Stimulated activated CD8-positive, alpha-beta memory T cell treated with anti-CD3 and anti-CD28 coated beads, Interleukin-15, amount 100 ng/mL, for 48 hours (primary cell): ENCODE data around the gene LYPD6.
"Not testable (repeated sequence)": the region's sequence is repeated elsewhere in the genome, so short reads cannot be mapped to it uniquely, and the experiment has no call there.

Source experiments
- DNase-seq, 2 donors: peaks; one replicate each; pipeline ENCODE4 v3.0.0-alpha.2; 2020; ENCODE audit warnings: low read depth in 2 of 2

LYPD6 gene, protein sequence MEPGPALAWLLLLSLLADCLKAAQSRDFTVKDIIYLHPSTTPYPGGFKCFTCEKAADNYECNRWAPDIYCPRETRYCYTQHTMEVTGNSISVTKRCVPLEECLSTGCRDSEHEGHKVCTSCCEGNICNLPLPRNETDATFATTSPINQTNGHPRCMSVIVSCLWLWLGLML

GRCh38 chr2:149330127-149331022 is at the start of gene LYPD6:
Gene LYPD6 (plus strand): TSS chr2:149330587. CDS start chr2:149437709, 107,122 bp downstream.
- DNase-seq = no peak

DNA sequence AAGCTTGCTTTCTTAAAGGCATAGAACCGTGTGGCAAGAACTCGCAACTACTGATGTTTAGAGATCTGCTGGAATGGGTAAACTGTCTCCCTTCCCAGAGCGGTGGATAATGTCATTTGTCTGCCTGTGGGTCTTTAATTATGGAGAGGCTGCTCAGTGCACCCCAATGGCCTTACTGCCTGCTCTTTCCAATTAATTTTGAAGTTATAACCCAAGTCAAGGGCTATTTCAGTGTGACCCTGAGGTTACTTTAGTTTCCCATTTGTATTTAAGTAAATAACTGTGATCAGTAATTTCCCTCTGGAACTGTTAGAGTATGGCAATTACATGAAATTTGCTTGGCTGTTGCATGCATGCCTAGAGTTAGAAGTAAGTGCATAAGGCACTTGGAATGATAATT is 48.9 kb upstream of the LYPD6 start:
- DNase-seq = no peak

DNA sequence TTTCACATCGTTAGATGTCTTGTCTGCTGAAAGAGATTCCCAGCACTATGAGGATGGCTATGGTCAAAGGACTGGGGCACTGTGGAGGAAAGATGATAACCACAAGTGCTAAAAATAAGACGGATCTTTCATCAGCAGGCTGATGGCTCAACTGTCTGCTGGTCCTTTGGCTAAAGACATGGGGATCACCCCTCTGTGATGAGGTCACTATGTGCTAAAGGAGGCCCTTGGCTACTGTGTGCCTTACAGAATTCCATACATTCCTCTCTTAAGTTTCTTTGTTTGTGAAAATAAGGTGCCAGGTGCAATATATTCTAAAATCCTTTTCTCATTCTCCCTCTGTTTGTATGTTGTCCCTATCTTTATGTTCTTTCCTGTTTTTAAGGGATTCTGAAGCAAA is 39.7 kb upstream of the LYPD6 start:
- no peak for DNase-seq

- DNase-seq = no peak
These were observed 38.5 kb upstream of the LYPD6 start for GRCh38 chr2:149291881-149292280.

DNA sequence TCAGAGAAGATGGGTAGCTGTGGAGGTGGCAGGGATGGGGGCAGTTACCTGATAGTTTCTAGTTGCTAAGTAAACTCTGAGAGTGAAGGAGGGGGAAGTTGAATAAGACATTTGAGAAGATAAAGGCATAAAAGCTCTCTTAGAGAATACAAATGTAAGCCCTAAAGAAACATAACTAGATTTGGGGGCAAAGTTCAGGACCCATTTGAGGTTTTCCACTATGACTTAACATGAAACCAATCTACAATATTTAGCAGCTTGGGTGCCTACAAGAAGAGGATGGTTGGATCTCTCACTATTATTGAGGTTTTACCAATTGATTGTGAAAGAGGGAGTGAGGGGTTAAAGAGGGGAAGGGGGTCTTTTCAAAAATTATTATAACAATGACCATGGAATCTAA is 34.4 kb upstream of the LYPD6 start:
- DNase-seq = no peak

GRCh38 chr2:149307014-149307413 is 23.4 kb upstream of the LYPD6 start:
- no peak for DNase-seq

GRCh38 chr2:149310349-149310748 is 20.0 kb upstream of the LYPD6 start:
- DNase-seq = no peak

GRCh38 chr2:149312039-149312438 is 18.3 kb upstream of the LYPD6 start:
- DNase-seq = no peak

DNA sequence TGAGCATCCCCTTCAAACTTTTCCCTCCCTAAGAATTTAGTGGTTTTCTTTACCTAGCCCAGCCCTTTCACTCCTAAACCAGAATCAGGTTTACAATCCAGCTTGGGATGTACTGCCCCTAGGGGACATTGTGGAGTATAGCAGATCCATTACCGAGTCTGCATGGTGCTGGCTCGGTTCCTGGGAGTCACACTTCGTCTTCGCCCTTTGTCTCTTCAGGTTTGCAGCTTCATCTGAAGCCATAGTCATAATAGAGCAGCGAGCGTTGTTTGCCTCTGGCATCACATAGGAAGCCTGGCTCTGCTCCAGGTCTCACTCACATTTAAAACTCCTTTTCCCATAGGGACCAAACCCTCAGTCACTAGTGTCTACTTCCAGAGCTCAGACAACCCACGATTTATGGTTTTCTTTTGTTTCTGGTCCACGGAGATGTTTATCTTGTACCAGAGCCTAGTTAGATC is 16.8 kb upstream of the LYPD6 start:
- no peak for DNase-seq

GRCh38 chr2:149314687-149315086 is 15.7 kb upstream of the LYPD6 start:
- DNase-seq = no peak

- no peak for DNase-seq
These were observed 14.9 kb upstream of the LYPD6 start for GRCh38 chr2:149315461-149315860.

DNA sequence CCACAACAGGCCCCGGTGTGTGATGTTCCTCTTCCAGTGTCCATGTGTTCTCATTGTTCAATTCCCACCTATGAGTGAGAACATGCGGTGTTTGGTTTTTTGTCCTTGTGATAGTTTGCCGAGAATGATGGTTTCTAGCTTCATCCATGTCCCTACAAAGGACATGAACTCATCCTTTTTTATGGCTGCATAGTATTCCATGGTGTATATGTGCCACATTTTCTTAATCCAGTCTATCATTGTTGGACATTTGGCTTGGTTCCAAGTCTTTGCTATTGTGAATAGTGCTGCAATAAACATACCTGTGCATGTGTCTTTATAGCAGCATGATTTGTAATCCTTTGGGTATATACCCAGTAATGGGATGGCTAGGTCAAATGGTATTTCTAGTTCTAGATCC is 11.8 kb upstream of the LYPD6 start:
- DNase-seq = not testable (repeated sequence)

GRCh38 chr2:149320362-149320761 is 10.0 kb upstream of the LYPD6 start:
- DNase-seq = no peak

GRCh38 chr2:149329068-149329467 is 1.3 kb upstream of the LYPD6 start:
- DNase-seq = no peak

GRCh38 chr2:149329489-149330126 is 779 bp upstream of the LYPD6 start:
- DNase-seq = no peak

DNA sequence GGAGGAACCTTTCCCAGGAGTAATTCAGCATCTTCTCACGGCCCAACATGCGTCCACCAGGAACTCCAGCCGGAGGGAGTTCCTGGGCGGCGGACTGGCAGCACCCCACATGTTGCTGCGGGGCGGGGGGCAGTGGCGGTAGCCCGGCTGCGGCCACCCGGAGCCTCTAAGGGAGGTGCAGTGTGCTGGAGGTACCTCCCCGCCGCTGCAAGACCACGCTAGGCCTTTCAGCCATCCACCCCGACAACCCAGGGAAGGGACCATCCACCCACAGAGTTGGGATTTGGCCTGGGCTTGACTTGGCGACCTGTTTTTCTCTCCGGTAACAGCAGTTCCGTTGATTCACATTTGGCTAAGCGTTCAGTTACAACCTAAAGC is 625 bp downstream of the LYPD6 start:
- DNase-seq = no peak

DNA sequence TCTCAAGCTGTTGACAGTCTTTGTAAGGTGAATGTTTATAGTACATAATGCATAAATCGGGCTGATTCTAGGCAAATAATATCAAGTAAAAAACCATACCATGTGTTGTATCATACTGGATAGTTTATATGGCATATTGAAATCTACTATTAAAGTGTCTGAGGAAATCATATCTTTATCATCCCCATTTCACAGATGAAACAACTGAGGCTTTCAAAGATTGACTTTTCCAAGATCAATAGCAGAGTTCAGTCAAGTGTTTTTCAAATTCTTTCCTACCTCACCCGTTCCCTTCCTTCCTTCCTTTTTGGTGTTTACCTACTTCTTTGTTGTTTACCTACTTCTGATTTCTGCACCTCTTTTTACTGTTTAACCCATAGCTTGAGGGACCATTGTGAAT is 2.0 kb downstream of the LYPD6 start:
- DNase-seq = no peak

GRCh38 chr2:149333636-149334035 is 3.2 kb downstream of the LYPD6 start:
- DNase-seq = no peak

DNA sequence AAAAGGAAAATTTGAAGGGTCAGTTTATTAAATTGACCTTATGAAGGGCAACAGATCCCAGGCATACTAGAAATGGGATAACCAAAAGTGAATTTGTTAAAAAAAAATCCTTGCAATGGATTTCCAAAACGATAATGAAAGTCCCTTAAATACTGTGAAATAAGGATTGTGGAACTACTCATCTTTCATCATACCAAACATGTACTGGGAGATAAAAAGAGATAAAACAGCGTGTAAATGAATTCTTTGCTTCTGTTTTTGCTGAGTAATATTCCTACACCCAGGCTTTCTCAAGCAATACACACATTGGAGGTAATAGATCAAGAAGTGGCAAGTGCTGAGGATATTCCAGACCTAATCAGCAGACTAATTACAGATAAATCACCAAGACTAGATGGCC is 3.8 kb downstream of the LYPD6 start:
- DNase-seq = no peak

GRCh38 chr2:149339324-149339723 is 8.9 kb downstream of the LYPD6 start:
- DNase-seq = no peak

- no peak for DNase-seq
These were observed 12.1 kb downstream of the LYPD6 start for GRCh38 chr2:149342509-149342908.

DNA sequence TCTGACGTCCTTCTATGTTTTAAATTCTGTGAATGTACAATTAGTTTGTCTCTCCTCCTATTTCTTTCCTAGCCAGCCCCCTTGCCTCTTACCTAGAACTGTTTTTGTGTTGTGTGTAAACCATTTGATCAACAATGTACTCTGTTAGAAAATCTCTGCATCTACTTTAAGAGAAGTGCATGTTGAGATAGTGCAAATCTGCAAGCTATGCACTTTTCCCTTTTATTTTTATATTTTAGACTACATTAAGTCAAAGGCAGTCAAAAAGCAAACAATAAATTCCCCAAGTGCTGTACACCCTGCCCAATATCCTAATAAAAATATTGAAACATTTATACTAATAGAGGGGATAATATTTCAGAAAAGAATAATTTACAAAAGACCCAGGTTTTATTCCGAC is 13.7 kb downstream of the LYPD6 start:
- DNase-seq = no peak

- DNase-seq = no peak
These were observed 15.9 kb downstream of the LYPD6 start for GRCh38 chr2:149346272-149346671.
